GM12878 (cell line): ENCODE measurements around the gene RGS16.

Experiments
- CBFB ChIP-seq: IDR thresholded peaks from 2 replicates; pipeline ENCODE4 v1.6.1; 2016; ENCODE audit warnings: antibody characterized with exemption, low read depth
- EP300 ChIP-seq, 2 experiments: fragments of 150-350 bp in 1 of 2; IDR thresholded peaks; 2 replicates each; pipeline ENCODE4 v1.6.1; 2011 to 2012; ENCODE audit warnings: low read depth in 2 of 2, low read length in 2 of 2, borderline replicate concordance in 1 of 2, improper control_type of control experiment in 1 of 2, inconsistent platforms in 1 of 2; ENCODE audit not compliant: control insufficient read depth in 1 of 2
- FOXK2 ChIP-seq: fragments of 450-650 bp; IDR thresholded peaks from 2 replicates; pipeline ENCODE4 v1.6.1; 2017; ENCODE audit warnings: mild to moderate bottlenecking, moderate library complexity
- GATAD2B ChIP-seq: fragments of 450-650 bp; conservative IDR thresholded peaks from 2 replicates; pipeline ENCODE4 v1.6.1; 2017; ENCODE audit warnings: low read depth, mild to moderate bottlenecking, moderate library complexity
- REST ChIP-seq: IDR thresholded peaks from 2 replicates; pipeline ENCODE4 v1.6.1; 2012; ENCODE audit warnings: mild to moderate bottlenecking, low read depth, low read length
- RFX5 ChIP-seq: IDR thresholded peaks from 2 replicates; pipeline ENCODE4 v1.6.1; 2011; ENCODE audit warnings: low read depth, low read length, improper control_type of control experiment
- ZNF274 ChIP-seq: IDR thresholded peaks from one replicate; pipeline ENCODE4 v1.8.0; 2011; ENCODE audit not compliant: insufficient read length, insufficient read depth

- TF ChIP-seq REST, result no peak
- TF ChIP-seq CBFB, result no peak
- TF ChIP-seq EP300 (IDR thresholded peaks at IDR 0.05; ENCODE audit: borderline replicate concordance in 1 of 2, control insufficient read depth in 1 of 2, low read depth in 2 of 2, low read length in 2 of 2), result no peak
- TF ChIP-seq ZNF274, result no peak
- TF ChIP-seq RFX5, result no peak
- no peak for TF ChIP-seq GATAD2B
- TF ChIP-seq FOXK2, result no peak
These were observed 40.7 kb upstream of the RGS16 start for GRCh38 chr1:182644886-182645285.
